Activated CD8-positive, alpha-beta memory T cell treated with anti-CD3 and anti-CD28 coated beads, Interleukin-2, amount 50 U/mL, for 1 hour (primary cell): ENCODE measurements around the gene THADA.

Experiments used
- DNase-seq: peaks from one replicate; pipeline ENCODE4 v3.0.0-alpha.2; 2020; ENCODE audit errors: extremely low read depth

Gene THADA

DNA sequence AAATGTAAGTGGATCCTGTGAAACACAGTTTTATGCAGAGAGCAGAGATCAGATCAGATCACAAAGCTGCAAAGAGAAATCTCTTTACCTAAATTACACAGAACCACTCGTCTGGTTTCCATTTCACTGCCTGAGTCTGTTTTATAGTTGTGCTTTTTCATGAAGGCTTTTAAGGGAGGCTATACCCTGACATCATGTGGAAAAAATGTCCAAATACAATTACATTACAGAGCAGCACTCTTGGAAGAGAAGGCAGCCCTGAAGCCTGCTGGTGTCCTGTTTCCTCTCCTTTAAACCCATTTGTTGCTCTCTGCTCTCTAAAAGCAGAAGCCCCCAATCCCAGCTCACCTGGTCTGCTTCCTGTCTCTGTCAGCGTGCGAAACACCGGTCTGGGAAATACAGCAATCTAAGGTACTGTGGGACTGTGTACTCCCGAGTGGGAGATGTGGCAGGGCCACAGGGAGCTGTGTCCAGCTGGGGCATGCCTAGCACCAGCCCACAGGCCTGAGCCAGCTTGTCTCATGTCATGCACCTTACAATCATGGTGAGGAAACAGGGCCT is 344.6 kb downstream of the THADA start:
- DNase-seq: no peak

- DNase-seq: no peak
Measured at GRCh38 chr2:43250015-43250414, 345.8 kb downstream of the THADA start.

GRCh38 chr2:43248621-43249020 is 347.2 kb downstream of the THADA start:
- DNase-seq: no peak

DNA sequence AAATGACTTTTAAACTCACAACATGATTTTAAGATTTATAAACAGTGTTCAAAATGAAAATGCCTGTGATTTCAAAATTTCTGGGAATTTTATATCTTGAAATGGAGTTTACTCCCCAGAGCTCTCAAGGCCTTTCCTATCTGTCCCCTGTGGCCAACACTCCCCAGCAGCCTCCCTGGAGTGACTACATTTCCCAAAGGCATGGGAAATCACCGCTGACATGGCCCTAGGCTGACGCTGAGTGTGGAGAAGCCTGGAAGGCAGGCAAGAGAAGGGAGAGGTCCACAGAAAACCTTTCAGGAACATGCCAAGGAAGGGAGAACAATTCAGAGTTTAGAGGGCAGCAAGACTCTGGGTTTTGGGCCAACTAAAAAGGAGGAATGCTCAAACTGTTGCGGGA is 349.2 kb downstream of the THADA start:
- no peak for DNase-seq

DNA sequence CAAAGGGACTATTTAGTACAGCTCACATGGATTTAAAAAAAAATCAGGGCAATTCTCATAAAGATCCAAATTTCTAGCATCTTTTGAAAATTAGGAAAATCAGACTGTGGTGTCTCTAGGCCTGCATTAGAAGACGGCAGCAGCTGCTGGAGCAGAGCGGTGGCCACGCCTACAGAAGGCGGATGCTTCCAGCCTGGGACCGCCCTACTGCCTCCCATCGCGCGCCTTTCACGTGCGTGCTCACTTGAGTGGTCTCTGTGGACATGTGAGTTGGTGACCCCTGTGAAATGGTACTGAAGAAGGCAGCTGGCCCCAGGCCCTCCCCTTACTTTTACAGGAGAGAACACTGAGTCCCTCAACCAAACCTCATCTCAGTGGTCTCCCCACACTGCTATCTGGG is 354.3 kb downstream of the THADA start:
- no peak for DNase-seq

DNA sequence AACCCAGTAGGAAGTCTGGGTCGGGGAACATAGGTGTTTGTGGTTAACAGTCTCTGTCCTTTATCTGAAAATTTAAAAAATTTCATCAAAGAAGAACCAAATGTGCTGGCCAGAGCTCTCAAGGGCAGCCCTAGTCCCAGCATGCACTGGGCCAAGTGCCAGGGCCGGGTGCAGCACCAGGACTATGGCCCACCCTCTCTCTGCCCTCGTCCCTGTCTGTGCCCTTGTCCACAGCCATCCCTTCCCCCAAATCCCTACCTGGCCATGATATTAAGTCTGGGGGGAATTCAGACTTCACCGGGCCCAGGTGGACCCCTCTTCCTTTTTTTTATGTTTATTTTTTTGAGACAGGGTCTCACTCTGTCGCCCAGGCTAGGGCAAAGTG is 355.1 kb downstream of the THADA start:
- no peak for DNase-seq

GRCh38 chr2:43239981-43240765 is 355.7 kb downstream of the THADA start:
- no peak for DNase-seq

DNA sequence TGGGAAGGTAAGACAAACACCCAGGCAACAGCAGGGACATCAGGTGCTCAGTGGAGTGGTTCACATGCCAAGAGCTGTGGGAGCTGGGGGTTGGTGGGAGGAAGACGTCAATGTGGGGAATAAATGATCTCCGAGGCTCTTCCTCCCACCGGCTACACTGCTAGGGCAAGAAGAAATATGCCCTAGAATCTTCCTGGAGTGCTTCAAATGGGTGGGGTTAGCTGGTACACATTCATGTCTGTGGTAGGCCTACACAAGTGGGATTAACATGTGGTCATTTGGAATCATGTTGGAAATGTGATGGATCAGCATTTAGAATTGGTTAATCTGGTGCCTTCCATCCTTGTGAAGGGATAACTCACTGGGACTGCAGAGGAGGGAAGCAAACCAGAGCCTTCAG is 357.0 kb downstream of the THADA start:
- DNase-seq: no peak

DNA sequence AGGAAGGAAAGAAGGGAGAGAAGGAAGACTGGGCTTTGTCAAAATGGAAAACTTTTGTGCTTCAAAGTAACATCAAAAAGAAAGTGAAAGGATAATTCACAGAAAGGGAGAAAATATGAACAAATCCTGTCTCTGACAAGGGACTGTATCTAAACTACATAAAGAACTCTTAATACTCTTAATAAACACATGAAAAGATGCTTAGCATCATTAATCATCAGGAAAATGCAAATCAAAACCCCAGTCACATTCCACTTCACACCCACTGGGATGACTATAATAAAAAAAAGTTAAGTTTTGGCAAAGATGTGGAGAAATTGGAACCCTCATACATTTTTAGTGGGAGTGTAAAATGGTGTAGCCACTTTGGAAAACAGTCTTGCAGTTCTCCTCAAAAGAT is 357.7 kb downstream of the THADA start:
- no peak for DNase-seq

DNA sequence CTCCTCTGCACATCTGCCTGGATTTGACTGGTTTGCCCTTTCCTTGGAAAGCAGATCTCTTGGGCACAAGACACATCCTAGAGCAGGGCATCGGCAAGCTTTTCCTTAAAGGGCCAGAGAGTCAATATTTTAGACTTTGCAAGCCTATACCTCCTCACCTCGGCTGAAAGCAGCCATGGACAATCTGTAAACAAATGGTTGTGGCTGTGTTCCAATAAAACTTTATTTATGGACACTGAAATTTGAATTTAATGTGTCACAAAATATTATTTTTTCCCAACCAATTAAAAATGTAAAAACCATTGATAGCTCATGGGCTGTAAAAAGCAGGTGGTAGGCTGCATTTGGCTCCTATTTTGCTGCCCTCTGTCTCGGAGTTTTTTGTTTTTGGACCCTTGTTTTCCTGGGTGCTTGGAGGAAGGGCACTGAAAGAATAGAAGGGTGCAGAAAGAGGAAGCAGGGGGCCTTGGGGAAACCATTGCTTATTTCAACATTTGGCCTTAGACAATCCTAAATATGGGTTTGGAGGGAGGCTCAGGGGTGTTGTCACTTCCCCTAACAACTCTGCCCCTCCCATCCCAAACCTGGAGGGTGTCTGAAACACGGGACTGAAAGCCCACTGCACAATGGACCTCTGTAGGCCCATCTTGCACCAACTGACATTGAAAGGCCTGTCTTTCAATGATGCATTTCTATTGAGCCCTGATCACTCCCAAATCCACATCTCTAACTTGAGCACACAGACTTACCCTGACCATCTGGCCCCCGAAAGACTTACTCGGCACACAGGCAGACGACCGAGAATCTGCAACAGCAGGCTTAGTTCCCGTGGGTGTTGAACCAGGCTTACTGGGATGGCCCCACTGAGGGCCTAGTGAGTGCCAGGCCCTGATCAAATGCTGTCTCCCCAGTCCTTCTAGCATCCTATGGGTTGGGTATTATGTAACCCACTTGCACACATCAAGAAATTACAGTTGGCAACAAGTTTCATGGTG is 362.3 kb downstream of the THADA start:
- DNase-seq: no peak

- no peak for DNase-seq
Measured at GRCh38 chr2:43230951-43231827, 364.6 kb downstream of the THADA start.

DNA sequence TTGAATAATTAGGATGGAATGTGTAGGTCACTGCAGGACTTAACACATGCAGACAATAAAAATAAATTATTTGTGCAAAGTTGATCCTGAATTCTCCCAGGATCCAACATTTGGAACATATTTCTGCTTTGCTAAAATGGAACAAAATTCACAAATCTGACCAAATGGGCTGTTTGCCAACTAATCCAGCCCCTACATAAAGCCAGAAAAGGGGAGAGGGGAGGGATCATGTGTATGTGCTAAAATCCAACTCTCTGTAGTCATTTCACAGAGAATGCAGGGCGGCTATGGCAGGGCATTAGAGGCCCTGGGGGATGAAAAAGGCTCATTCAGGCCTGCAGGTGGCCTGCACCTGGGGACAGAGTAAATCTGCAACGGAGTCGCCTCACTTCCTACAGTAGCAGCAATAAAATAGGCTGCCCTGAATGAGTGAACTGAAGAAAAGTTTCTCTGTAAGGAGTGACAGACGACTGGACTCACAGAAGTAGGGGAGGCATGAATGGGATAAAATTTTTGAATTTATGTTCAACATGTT is 365.4 kb downstream of the THADA start:
- DNase-seq: no peak

- no peak for DNase-seq
Measured at GRCh38 chr2:43228756-43229659, 366.8 kb downstream of the THADA start.

DNA sequence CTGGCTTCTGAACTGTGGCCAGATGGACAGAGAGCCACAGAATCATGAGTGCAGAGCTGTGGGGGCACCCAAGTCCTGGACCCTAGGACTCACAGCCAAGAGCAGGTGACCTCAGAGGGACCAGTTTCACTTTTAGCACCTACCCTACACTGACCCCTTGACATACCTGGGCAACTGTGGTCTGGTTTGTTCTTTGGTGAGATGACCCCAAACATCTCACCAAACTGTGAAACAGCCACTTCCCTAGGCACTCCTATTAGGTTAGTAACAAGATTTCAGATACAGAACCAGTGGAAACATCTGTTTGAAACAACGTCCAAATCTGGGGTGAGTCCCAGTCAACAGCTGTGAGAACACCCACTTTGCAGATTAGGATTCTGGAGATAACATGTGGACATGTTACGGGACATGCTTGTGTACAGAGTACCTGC is 367.5 kb downstream of the THADA start:
- no peak for DNase-seq

GRCh38 chr2:43227830-43228281 is 368.0 kb downstream of the THADA start:
- DNase-seq: no peak

DNA sequence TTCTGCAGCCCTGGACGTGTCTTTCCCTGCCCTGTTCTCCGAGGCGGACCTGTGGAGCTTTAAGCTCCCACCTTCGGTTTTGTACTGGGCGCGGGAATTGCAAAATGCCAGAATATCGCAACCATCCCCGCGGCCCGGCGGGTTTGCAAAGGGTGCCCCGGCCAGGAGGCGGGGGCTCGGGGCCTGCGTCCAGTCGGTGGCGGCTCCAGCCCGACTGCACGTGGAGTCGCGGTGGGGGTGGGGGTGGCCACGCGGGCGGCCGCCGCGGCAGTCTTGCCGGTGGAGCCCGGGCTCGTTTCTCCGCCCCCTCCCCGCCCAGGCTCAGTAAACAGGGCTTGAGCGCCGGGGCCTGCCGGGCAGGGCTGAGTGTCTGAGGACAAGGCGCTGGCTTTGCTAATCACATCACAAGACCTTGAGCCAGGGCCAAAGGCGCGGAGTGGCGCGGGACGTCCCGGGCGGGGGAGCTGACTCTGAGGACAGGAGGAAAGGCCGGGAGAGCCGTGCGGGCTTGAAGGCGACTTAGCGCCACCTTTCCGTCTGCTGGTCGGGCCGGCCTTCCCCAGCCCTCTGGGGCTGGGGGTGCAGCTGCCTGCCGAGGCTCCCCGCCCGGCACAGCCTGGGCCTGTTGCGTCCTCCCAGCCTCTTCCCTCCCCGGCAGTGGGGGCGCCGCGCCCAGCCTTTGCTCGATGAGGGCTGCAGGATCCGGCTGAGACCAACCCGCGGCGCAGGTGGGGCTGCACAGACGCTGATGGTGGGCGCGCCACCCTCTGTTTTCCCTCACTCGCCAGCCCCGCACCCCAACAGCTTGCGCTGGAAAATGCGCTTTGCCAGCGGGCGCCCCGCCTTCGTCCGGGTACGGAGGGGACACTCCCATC is 368.6 kb downstream of the THADA start:
- DNase-seq: no peak

GRCh38 chr2:43226558-43226954 is 369.3 kb downstream of the THADA start, which contains the start of gene ZFP36L2:
TSS of gene ZFP36L2 (minus strand) at chr2:43226606. CDS start at chr2:43226315, 291 bp downstream.
- peak; percentile 88 for DNase-seq

- DNase-seq: no peak
Measured at GRCh38 chr2:43225788-43226557, 369.9 kb downstream of the THADA start.
